Bronchial epithelial cell (primary cell): ENCODE results near the gene MAG. TPM values are rescaled to one million over a fixed set of nuclear protein-coding genes. Genes with fewer than 3 reads are reported as not detected.

Source experiments
- DNase-seq: peaks from one replicate; pipeline ENCODE4 v3.0.0-alpha.2; 2010; ENCODE audit warnings: low read depth
- FAIRE-seq: peaks from 2 replicates; lab custom pipeline; 2011; peaks lifted over from hg19 to GRCh38; lab: Jason Lieb, UNC
- H3K27me3 ChIP-seq: 2 replicates; pipeline ENCODE4 v1.5.1; 2011; ENCODE audit warnings: low read length; ENCODE audit not compliant: control insufficient read depth, insufficient read depth
- H3K36me3 ChIP-seq: 2 replicates; pipeline ENCODE4 v1.5.1; 2011; ENCODE audit warnings: low read length; ENCODE audit not compliant: control insufficient read depth, insufficient read depth
- H3K4me3 ChIP-seq: 2 replicates; pipeline ENCODE4 v1.5.1; 2011; ENCODE audit warnings: mild to moderate bottlenecking, low read depth, low read length, control low read depth
- CTCF ChIP-seq: IDR thresholded peaks from 2 replicates; pipeline ENCODE4 v1.5.1; 2011; ENCODE audit warnings: mild to moderate bottlenecking, moderate library complexity, low read length, control low read depth, inconsistent platforms; ENCODE audit not compliant: insufficient read depth, severe bottlenecking
- total RNA-seq: library from RNA; depleted of rRNA; stranded (reverse); fragments of >200 nt; gene quantifications from 2 replicates; pipeline ENCODE4 v1.2.1, GENCODE V29; 2014

Gene MAG
- total RNA-seq, 1 donor from 2014 or later, result not detected

DNA sequence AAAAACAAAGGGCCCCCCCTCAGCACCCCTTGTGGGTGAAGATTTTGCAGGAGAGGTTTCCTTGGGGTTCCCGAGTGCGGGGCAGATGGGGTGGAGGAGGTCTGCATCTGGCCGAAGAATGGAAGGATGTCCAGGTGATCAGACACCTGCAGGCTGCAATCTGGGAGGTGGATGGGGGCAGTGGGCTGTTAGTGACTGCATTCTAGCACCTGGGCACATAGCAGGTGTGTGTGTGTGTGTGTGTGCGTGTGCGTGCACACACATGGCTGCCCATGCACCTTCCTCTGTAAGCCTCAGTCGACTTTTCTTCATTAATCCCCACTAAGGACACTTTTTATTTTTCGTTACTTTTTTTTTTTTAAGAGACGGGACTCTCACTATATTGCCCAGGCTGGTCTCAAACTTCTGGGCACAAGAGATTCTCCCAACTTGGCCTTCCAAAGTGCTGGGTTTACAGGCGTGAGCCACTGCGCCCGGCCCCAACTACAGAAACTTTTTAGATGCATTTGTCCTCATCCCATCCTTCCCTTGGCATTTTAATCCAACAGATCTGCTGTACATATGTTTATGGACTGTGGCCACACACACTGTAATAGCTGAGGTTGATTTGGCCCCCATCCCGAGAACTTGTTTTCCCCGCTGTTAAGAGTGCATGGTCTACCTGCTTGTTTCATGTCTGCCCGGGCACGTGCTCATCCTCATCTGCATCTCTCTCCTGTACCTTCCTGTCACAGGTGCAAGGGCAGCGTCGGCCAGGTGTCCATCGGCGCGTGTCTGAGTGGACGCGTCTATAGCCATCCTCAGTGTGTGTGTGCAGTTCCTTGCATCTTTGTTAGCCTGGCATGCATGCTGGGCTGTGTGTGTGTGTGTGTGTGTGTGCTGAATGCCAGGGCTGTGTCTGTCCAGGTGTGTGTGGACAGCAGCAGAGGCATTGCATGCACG, 731 bp downstream of the MAG start:
- H3K36me3 ChIP-seq, result no peaks in the 10 kb centered on the region
- H3K4me3 ChIP-seq, result no peak overlapping the region
- no peak for TF ChIP-seq CTCF
- no peaks in the 10 kb centered on the region for H3K27me3 ChIP-seq
- DNase-seq (no peak), FAIRE-seq (no peak)

DNA sequence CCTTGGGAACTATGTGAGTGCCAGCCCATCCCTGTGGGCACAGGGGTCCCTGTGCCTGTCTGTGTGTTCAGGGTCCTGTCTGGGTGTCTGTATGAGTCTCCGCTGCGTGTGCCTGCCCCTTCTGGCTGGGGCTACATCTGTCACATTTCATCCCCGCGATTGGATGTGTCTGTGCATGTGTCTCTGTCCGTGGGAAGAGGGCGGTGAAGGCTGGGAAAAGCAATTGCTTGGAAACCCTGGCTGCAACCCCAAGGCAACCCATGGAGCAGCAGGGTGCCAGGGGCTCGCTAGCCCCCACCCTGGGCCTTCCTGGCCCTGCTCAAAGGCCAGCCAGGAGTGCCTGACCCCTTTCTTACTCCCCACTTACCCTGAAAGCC, 1.4 kb downstream of the MAG start:
- no peak for DNase-seq
- no peak for TF ChIP-seq CTCF
- Histone ChIP-seq H3K4me3 (no peak overlapping the region), H3K27me3 (no peaks in the 10 kb centered on the region), H3K36me3 (no peaks in the 10 kb centered on the region)
- FAIRE-seq, result no peak

DNA sequence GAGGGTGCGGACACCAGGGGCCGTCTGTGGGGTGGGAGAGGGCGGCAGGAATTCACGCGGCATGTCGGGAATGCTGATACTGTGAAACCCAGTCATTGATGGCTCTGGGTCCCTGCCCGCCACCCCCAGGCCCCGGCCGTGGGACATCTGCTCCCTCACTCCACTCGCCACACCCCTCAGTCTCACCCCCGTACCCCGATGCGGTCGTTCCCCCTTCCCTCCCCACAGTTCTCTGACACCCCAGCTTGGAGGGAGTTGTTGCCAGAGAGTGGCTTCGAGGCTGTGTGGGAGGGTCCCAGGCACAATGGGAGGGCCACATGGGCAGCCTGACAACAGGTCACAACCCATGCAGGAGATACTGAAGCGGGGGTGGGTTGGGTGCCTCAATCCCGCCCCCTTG, 1.8 kb downstream of the MAG start:
- H3K36me3 ChIP-seq, result no peaks in the 10 kb centered on the region
- H3K4me3 ChIP-seq, result no peak overlapping the region
- TF ChIP-seq CTCF, result no peak
- DNase-seq, result no peak
- FAIRE-seq, result no peak
- H3K27me3 ChIP-seq, result no peaks in the 10 kb centered on the region

- Histone ChIP-seq H3K36me3 (no peaks in the 10 kb centered on the region), H3K4me3 (no peak overlapping the region), H3K27me3 (no peaks in the 10 kb centered on the region)
- no peak for TF ChIP-seq CTCF
- no peak for DNase-seq
- FAIRE-seq, result no peak
Measured at GRCh38 chr19:35294328-35294727, 2.4 kb downstream of the MAG start.

DNA sequence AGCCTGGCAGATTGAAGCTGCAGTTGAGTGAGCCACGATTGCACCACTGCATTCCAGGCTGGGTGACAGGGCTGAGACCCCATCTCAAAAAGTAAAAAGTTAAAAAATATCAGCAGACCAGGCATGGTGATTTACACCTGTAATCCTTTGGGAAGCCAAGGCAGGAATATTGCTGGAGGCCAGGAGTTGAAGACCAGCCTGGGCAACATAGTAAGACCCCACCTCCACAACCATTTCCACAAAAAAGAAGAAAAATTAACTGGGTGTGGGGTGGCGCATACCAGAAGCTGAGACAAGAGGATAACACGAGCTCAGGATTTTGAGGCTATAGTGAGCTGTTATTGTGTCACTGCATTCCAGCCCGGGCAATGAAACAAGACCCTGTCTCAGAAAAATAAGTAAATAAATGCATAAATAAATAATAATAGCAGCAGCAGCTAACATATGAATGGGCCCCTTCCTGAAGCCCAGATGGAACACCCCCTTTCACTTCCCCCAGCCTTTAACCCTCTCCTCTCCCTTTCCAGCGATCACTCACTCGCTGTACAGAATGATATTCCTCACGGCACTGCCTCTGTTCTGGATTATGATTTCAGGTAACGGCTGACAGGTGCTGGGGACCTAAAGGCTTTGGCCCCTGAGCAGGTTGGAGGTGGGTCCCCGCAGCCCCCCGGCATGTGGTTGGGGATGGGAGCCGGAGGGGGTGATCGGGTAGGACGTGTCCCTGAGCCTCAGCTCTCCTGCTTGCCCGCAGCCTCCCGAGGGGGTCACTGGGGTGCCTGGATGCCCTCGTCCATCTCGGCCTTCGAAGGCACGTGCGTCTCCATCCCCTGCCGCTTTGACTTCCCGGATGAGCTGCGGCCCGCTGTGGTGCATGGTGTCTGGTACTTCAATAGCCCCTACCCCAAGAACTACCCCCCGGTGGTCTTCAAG, 3.2 kb downstream of the MAG start:
- Histone ChIP-seq H3K4me3 (no peak overlapping the region), H3K27me3 (no peaks in the 10 kb centered on the region), H3K36me3 (no peaks in the 10 kb centered on the region)
- FAIRE-seq, result no peak
- no peak for DNase-seq
- TF ChIP-seq CTCF, result no peak
